GM12878 (cell line): ENCODE data around the gene SP6. TPM values are rescaled to one million over a fixed set of nuclear protein-coding genes. Genes with fewer than 3 reads are reported as not detected.
A peak's percentile ranks its signal among the peaks of the same experiment; 100 is the strongest.

Source experiments
- BCL11A ChIP-seq: IDR thresholded peaks from 2 replicates; pipeline ENCODE4 v1.6.1; 2011; ENCODE audit warnings: low read depth, low read length
- BMI1 ChIP-seq: fragments of 450-650 bp; IDR thresholded peaks from 2 replicates; pipeline ENCODE4 v1.6.1; 2016; ENCODE audit warnings: mild to moderate bottlenecking, moderate library complexity, borderline replicate concordance
- FOS ChIP-seq: IDR thresholded peaks from 3 replicates; pipeline ENCODE4 v1.6.1; 2011; ENCODE audit warnings: borderline replicate concordance; ENCODE audit not compliant: insufficient read length; ENCODE audit errors: extremely low read depth
- IKZF1 ChIP-seq: fragments of 450-650 bp; conservative IDR thresholded peaks from 2 replicates; pipeline ENCODE4 v1.6.1; 2017; ENCODE audit warnings: antibody characterized with exemption, mild to moderate bottlenecking
- MAX ChIP-seq: IDR thresholded peaks from 2 replicates; pipeline ENCODE4 v1.6.1; 2012; ENCODE audit warnings: low read depth, low read length, improper control_type of control experiment
- MLLT1 ChIP-seq: fragments of 450-650 bp; IDR thresholded peaks from 2 replicates; pipeline ENCODE4 v1.6.1; 2016; ENCODE audit warnings: mild to moderate bottlenecking
- MXI1 ChIP-seq: fragments of 150-350 bp; IDR thresholded peaks from 2 replicates; pipeline ENCODE4 v1.6.1; 2011; ENCODE audit warnings: low read depth, mild to moderate bottlenecking, inconsistent platforms, low read length, improper control_type of control experiment
- MYB ChIP-seq: fragments of 150-350 bp; IDR thresholded peaks from 2 replicates; pipeline ENCODE4 v1.6.1; 2014; ENCODE audit warnings: mild to moderate bottlenecking, low read depth, low read length, borderline replicate concordance
- NR2F1 ChIP-seq: fragments of 450-650 bp; conservative IDR thresholded peaks from 2 replicates; pipeline ENCODE4 v1.6.1; 2017; ENCODE audit warnings: mild to moderate bottlenecking
- NRF1 ChIP-seq: conservative IDR thresholded peaks from 2 replicates; pipeline ENCODE4 v1.6.1; 2011; ENCODE audit warnings: mild to moderate bottlenecking, low read depth, low read length, improper control_type of control experiment
- PBX3 ChIP-seq: IDR thresholded peaks from 2 replicates; pipeline ENCODE4 v1.6.1; 2011; ENCODE audit warnings: mild to moderate bottlenecking, low read depth, low read length, moderate library complexity; ENCODE audit not compliant: insufficient replicate concordance
- TARDBP ChIP-seq: IDR thresholded peaks from 2 replicates; pipeline ENCODE4 v1.6.1; 2016; ENCODE audit warnings: borderline replicate concordance
- ZBTB33 ChIP-seq: fragments of 450-650 bp; IDR thresholded peaks from 2 replicates; pipeline ENCODE4 v1.6.1; 2017; ENCODE audit warnings: mild to moderate bottlenecking
- ZNF274 ChIP-seq: IDR thresholded peaks from one replicate; pipeline ENCODE4 v1.8.0; 2011; ENCODE audit not compliant: insufficient read length, insufficient read depth
- ZNF687 ChIP-seq: fragments of 450-650 bp; IDR thresholded peaks from 2 replicates; pipeline ENCODE4 v1.6.1; 2017; ENCODE audit warnings: mild to moderate bottlenecking, moderate library complexity
- polyA plus RNA-seq, 11 experiments: library from polyadenylated mRNA; depleted of rRNA in 4 of 11; unstranded in 6 of 11; stranded (reverse) in 5 of 11; fragments of >200 nt; fragmentation: Nextera tagmentation in 4 of 11; fragmentation: Illumina TruSeq in 1 of 11; extraction: Ambion mirVana in 4 of 11; extraction: Trizol in 1 of 11; gene quantifications; 1 replicate in 1 of 11; 2 replicates in 10 of 11; pipeline versions ENCODE4 v1.2.1 to v1.2.3, GENCODE V29; 2011 to 2016; ENCODE audit warnings: inconsistent platforms in 2 of 11, missing spikeins in 2 of 11, low read depth in 1 of 11
- total RNA-seq, 4 experiments: library from RNA; depleted of rRNA in 3 of 4; stranded (reverse); fragments of >200 nt in 3 of 4; fragmentation: Illumina TruSeq in 1 of 4; extraction: Trizol in 1 of 4; gene quantifications; 2 replicates each; pipeline versions ENCODE4 v1.2.1 to v1.2.3, GENCODE V29; 2013 to 2021

Gene SP6
- total and polyA plus RNA-seq, 10 of the 15 experiments (the other 5 are each of a cell fraction or from before 2014, with no cell fraction given), result 0.05 to 0.15 (median 0.06) TPM; not detected in 7

- TF ChIP-seq TARDBP, result 0 out of 2 replicates have a peak, but pooled peaks have one; percentile 13
- TF ChIP-seq ZBTB33, result no peak
- peak; percentile 15; the same call in 1 of the 2 replicates for TF ChIP-seq MAX
- no peak for TF ChIP-seq ZNF274
- TF ChIP-seq MLLT1, result no peak; the same call in 1 of the 2 replicates
- no peak for TF ChIP-seq MXI1
- no peak for TF ChIP-seq FOS
- no peak for TF ChIP-seq IKZF1
- TF ChIP-seq ZNF687, result peak; percentile 51; the same call in 1 of the 2 replicates
- no peak for TF ChIP-seq PBX3
- TF ChIP-seq MYB, result no peak
- TF ChIP-seq NR2F1, result no peak
- no peak for TF ChIP-seq BCL11A
- TF ChIP-seq NRF1, result no peak
- no peak for TF ChIP-seq BMI1
Observed at GRCh38 chr17:47895347-47895855, 44.4 kb upstream of the SP6 start (continued).
